ENCODE data around the gene ZFYVE16. TPM values are rescaled to one million over a fixed set of nuclear protein-coding genes. Genes with fewer than 3 reads are reported as not detected.

Gene ZFYVE16
- total RNA-seq = 10 to 100 TPM in 1 of 2 experiments, 1 to 10 TPM in 1; 9.9 to 12.3 TPM

GRCh38 chr5:80407735-80408483 is at the start of gene ZFYVE16:
ZFYVE16 (plus strand) TSS chr5:80408064; CDS start chr5:80434148, 26,084 bp downstream.
- Mint-ChIP-seq H3K36me3 (ENCODE audit: low read depth) (peaks cover 6% of the 10 kb centered on the region), H3K4me1 (ENCODE audit: low read depth) (peaks cover 25% of the 10 kb centered on the region), H3K9me3 (ENCODE audit: insufficient read depth) (no peaks in the 10 kb centered on the region), H3K4me3 (peak within 1 kb of the TSS; percentile 83), H3K27me3 (ENCODE audit: low read depth) (peaks cover 2% of the 10 kb centered on the region), H3K27ac (peak within 1 kb of the TSS; percentile 99)
- ATAC-seq (peak; percentile 94), DNase-seq (peak; percentile 97)
- ChIA-PET POLR2A (no interaction called here), CTCF (no interaction called here)

GRCh38 chr5:80360914-80361444 is 46.9 kb upstream of the ZFYVE16 start:
- Mint-ChIP-seq H3K9me3 (ENCODE audit: insufficient read depth) (no peaks in the 10 kb centered on the region), H3K36me3 (ENCODE audit: low read depth) (no peaks in the 10 kb centered on the region), H3K4me1 (ENCODE audit: low read depth) (peaks cover 4% of the 10 kb centered on the region), H3K27ac (no peak overlapping the region), H3K4me3 (no peak overlapping the region), H3K27me3 (ENCODE audit: low read depth) (peaks cover 5% of the 10 kb centered on the region)
- CTCF ChIA-PET = interaction anchor here (0.6 kb wide), 1 partner anchor 15 kb away, joined by 3 read pairs; no protein-coding TSS in a partner anchor
- no peak for ATAC-seq
- DNase-seq = no peak
- POLR2A ChIA-PET = no interaction called here

GRCh38 chr5:80364892-80365291 is 43.0 kb upstream of the ZFYVE16 start:
- no peaks in the 10 kb centered on the region for H3K4me1 Mint-ChIP-seq (ENCODE audit: low read depth)
- DNase-seq = no peak
- H3K27me3 Mint-ChIP-seq (ENCODE audit: low read depth) = peaks cover 3% of the 10 kb centered on the region
- H3K9me3 Mint-ChIP-seq (ENCODE audit: insufficient read depth) = no peaks in the 10 kb centered on the region
- ChIA-PET CTCF (no interaction called here), POLR2A (no interaction called here)
- H3K4me3 Mint-ChIP-seq = no peak overlapping the region
- no peak overlapping the region for H3K27ac Mint-ChIP-seq
- ATAC-seq = no peak
- no peaks in the 10 kb centered on the region for H3K36me3 Mint-ChIP-seq (ENCODE audit: low read depth)

- no peak for ATAC-seq
- Mint-ChIP-seq H3K9me3 (ENCODE audit: insufficient read depth) (no peaks in the 10 kb centered on the region), H3K36me3 (ENCODE audit: low read depth) (no peaks in the 10 kb centered on the region), H3K27me3 (ENCODE audit: low read depth) (peaks cover 11% of the 10 kb centered on the region), H3K27ac (no peak overlapping the region), H3K4me1 (ENCODE audit: low read depth) (no peaks in the 10 kb centered on the region), H3K4me3 (no peak overlapping the region)
- POLR2A ChIA-PET = no interaction called here
- no peak for DNase-seq
- CTCF ChIA-PET = no interaction called here
Observed at GRCh38 chr5:80368661-80369480, 39.0 kb upstream of the ZFYVE16 start.

- H3K27ac Mint-ChIP-seq = no peak overlapping the region
- no peaks in the 10 kb centered on the region for H3K4me1 Mint-ChIP-seq (ENCODE audit: low read depth)
- H3K4me3 Mint-ChIP-seq = no peak overlapping the region
- DNase-seq (no peak), ATAC-seq (no peak)
- no peaks in the 10 kb centered on the region for H3K9me3 Mint-ChIP-seq (ENCODE audit: insufficient read depth)
- H3K27me3 Mint-ChIP-seq (ENCODE audit: low read depth) = peaks cover 11% of the 10 kb centered on the region
- no peaks in the 10 kb centered on the region for H3K36me3 Mint-ChIP-seq (ENCODE audit: low read depth)
- POLR2A ChIA-PET = no interaction called here
- CTCF ChIA-PET = no interaction called here
Observed at GRCh38 chr5:80369521-80369920, 38.3 kb upstream of the ZFYVE16 start.

GRCh38 chr5:80370390-80370789 is 37.5 kb upstream of the ZFYVE16 start:
- ATAC-seq = no peak
- Mint-ChIP-seq H3K9me3 (ENCODE audit: insufficient read depth) (no peaks in the 10 kb centered on the region), H3K36me3 (ENCODE audit: low read depth) (no peaks in the 10 kb centered on the region), H3K27ac (no peak overlapping the region), H3K4me3 (no peak overlapping the region), H3K4me1 (ENCODE audit: low read depth) (no peaks in the 10 kb centered on the region), H3K27me3 (ENCODE audit: low read depth) (peaks cover 9% of the 10 kb centered on the region)
- CTCF ChIA-PET = no interaction called here
- no peak for DNase-seq
- POLR2A ChIA-PET = interaction anchor here (0.5 to 0.6 kb wide), 2 partner anchors 25 to 207 kb away, joined by 3 to 5 read pairs; no protein-coding TSS in a partner anchor

- Mint-ChIP-seq H3K27ac (no peak overlapping the region), H3K9me3 (ENCODE audit: insufficient read depth) (no peaks in the 10 kb centered on the region), H3K4me1 (ENCODE audit: low read depth) (no peaks in the 10 kb centered on the region), H3K4me3 (no peak overlapping the region), H3K27me3 (ENCODE audit: low read depth) (peaks cover 8% of the 10 kb centered on the region), H3K36me3 (ENCODE audit: low read depth) (no peaks in the 10 kb centered on the region)
- ATAC-seq (no peak), DNase-seq (no peak)
- POLR2A ChIA-PET = no interaction called here
- CTCF ChIA-PET = no interaction called here
Observed at GRCh38 chr5:80372780-80373179, 35.1 kb upstream of the ZFYVE16 start.

GRCh38 chr5:80374188-80374587 is 33.7 kb upstream of the ZFYVE16 start:
- DNase-seq = no peak
- Mint-ChIP-seq H3K36me3 (ENCODE audit: low read depth) (no peaks in the 10 kb centered on the region), H3K4me3 (no peak overlapping the region), H3K27ac (no peak overlapping the region), H3K27me3 (ENCODE audit: low read depth) (peaks cover 8% of the 10 kb centered on the region), H3K9me3 (ENCODE audit: insufficient read depth) (no peaks in the 10 kb centered on the region), H3K4me1 (ENCODE audit: low read depth) (no peaks in the 10 kb centered on the region)
- no peak for ATAC-seq
- CTCF ChIA-PET = no interaction called here
- POLR2A ChIA-PET = no interaction called here

- ChIA-PET CTCF (no interaction called here), POLR2A (no interaction called here)
- no peaks in the 10 kb centered on the region for H3K9me3 Mint-ChIP-seq (ENCODE audit: insufficient read depth)
- peaks cover 2% of the 10 kb centered on the region for H3K27me3 Mint-ChIP-seq (ENCODE audit: low read depth)
- H3K27ac Mint-ChIP-seq = no peak overlapping the region
- H3K36me3 Mint-ChIP-seq (ENCODE audit: low read depth) = no peaks in the 10 kb centered on the region
- H3K4me3 Mint-ChIP-seq = no peak overlapping the region
- ATAC-seq (no peak), DNase-seq (no peak)
- no peaks in the 10 kb centered on the region for H3K4me1 Mint-ChIP-seq (ENCODE audit: low read depth)
Observed at GRCh38 chr5:80376557-80376956, 31.3 kb upstream of the ZFYVE16 start.

- DNase-seq (no peak), ATAC-seq (no peak)
- CTCF ChIA-PET = no interaction called here
- Mint-ChIP-seq H3K36me3 (ENCODE audit: low read depth) (no peaks in the 10 kb centered on the region), H3K4me1 (ENCODE audit: low read depth) (no peaks in the 10 kb centered on the region), H3K27me3 (ENCODE audit: low read depth) (peaks cover 19% of the 10 kb centered on the region), H3K27ac (no peak overlapping the region), H3K9me3 (ENCODE audit: insufficient read depth) (no peaks in the 10 kb centered on the region), H3K4me3 (no peak overlapping the region)
- POLR2A ChIA-PET = no interaction called here
Observed at GRCh38 chr5:80382488-80382887, 25.4 kb upstream of the ZFYVE16 start.

- no peak overlapping the region for H3K4me3 Mint-ChIP-seq
- H3K27ac Mint-ChIP-seq = no peak overlapping the region
- no peak for ATAC-seq
- peaks cover 33% of the 10 kb centered on the region for H3K27me3 Mint-ChIP-seq (ENCODE audit: low read depth)
- H3K4me1 Mint-ChIP-seq (ENCODE audit: low read depth) = peaks cover 8% of the 10 kb centered on the region
- no peak for DNase-seq
- H3K9me3 Mint-ChIP-seq (ENCODE audit: insufficient read depth) = no peaks in the 10 kb centered on the region
- ChIA-PET CTCF (no interaction called here), POLR2A (interaction anchor here (0.6 kb wide), 1 partner anchor 141 kb away, joined by 4 read pairs; no protein-coding TSS in a partner anchor)
- no peaks in the 10 kb centered on the region for H3K36me3 Mint-ChIP-seq (ENCODE audit: low read depth)
Observed at GRCh38 chr5:80387063-80387768, 20.6 kb upstream of the ZFYVE16 start.

GRCh38 chr5:80389580-80389979 is 18.3 kb upstream of the ZFYVE16 start:
- DNase-seq = no peak
- Mint-ChIP-seq H3K27me3 (ENCODE audit: low read depth) (peaks cover 40% of the 10 kb centered on the region), H3K27ac (no peak overlapping the region), H3K4me3 (no peak overlapping the region), H3K4me1 (ENCODE audit: low read depth) (peaks cover 8% of the 10 kb centered on the region), H3K36me3 (ENCODE audit: low read depth) (no peaks in the 10 kb centered on the region), H3K9me3 (ENCODE audit: insufficient read depth) (no peaks in the 10 kb centered on the region)
- ATAC-seq = no peak
- CTCF ChIA-PET = no interaction called here
- POLR2A ChIA-PET = no interaction called here

Data from activated CD8-positive, alpha-beta T cell treated with anti-CD3 and anti-CD28 coated beads, Interleukin-2, amount 10 ng/mL, durations not matched to agents 7 days and 5 days (primary cell).